OCI-LY7 (cell line): Measurements from ENCODE around the gene CSRP3. TPM values are rescaled to one million over a fixed set of nuclear protein-coding genes. Genes with fewer than 3 reads are reported as not detected.

Source experiments
- BruUV-seq: library from RNA; stranded (reverse); fragments of 400-500 nt; replicated peaks from 2 replicates; lab custom pipeline; 2021; lab: Mats Ljungman, UMichigan
- CTCF ChIA-PET: fragments of 300-600 bp; sonication (Branson Sonifier 250); formaldehyde crosslinking; loops from one replicate; lab custom pipeline; 2022; ENCODE audit warnings: antibody characterized with exemption; ENCODE audit not compliant: unreplicated experiment; lab: Charles Lee
- POLR2A ChIA-PET: fragments of 300-600 bp; sonication (Branson Sonifier 250); formaldehyde crosslinking; loops from one replicate; lab custom pipeline; 2022; ENCODE audit warnings: antibody characterized with exemption; lab: Charles Lee
- DNase-seq: peaks from one replicate; pipeline ENCODE4 v3.0.0-alpha.2; 2015; ENCODE audit warnings: low spot score
- H2AFZ ChIP-seq: fragments of 200-600 bp; sonication (generic), shearing (Covaris generic); 2 replicates; pipeline ENCODE4 v1.6.1; 2014; ENCODE audit warnings: mild to moderate bottlenecking, antibody characterized with exemption, low read length, moderate library complexity
- H3K27ac ChIP-seq: fragments of 200-600 bp; sonication (generic); 2 replicates; pipeline ENCODE4 v1.5.1; 2014; ENCODE audit warnings: mixed run types, low read depth, mild to moderate bottlenecking, moderate library complexity, low read length, inconsistent platforms; ENCODE audit not compliant: poor library complexity, severe bottlenecking
- H3K36me3 ChIP-seq: fragments of 200-600 bp; sonication (generic); 2 replicates; pipeline ENCODE4 v1.6.1; 2014; ENCODE audit warnings: mild to moderate bottlenecking, antibody characterized with exemption, low read length, moderate library complexity, mixed read lengths; ENCODE audit not compliant: insufficient read depth
- H3K4me1 ChIP-seq: fragments of 200-600 bp; sonication (generic); 2 replicates; pipeline ENCODE4 v1.5.1; 2014; ENCODE audit warnings: mild to moderate bottlenecking, low read length; ENCODE audit not compliant: insufficient read depth, poor library complexity, severe bottlenecking
- H3K4me2 ChIP-seq: fragments of 200-600 bp; sonication (generic); 2 replicates; pipeline ENCODE4 v1.6.1; 2014; ENCODE audit warnings: mild to moderate bottlenecking, low read length
- H3K4me3 ChIP-seq: fragments of 200-600 bp; sonication (generic); 2 replicates; pipeline ENCODE4 v1.5.1; 2014; ENCODE audit warnings: mild to moderate bottlenecking, low read depth, low read length; ENCODE audit not compliant: poor library complexity, severe bottlenecking
- H3K79me2 ChIP-seq: fragments of 200-600 bp; sonication (generic); 2 replicates; pipeline ENCODE4 v1.6.1; 2016; ENCODE audit warnings: low read depth, mild to moderate bottlenecking, low read length, moderate library complexity, mixed read lengths; ENCODE audit not compliant: insufficient read depth
- H3K9me2 ChIP-seq: fragments of 200-600 bp; sonication (generic); 2 replicates; pipeline ENCODE4 v1.6.1; 2016; ENCODE audit warnings: mild to moderate bottlenecking, low read length, mixed read lengths; ENCODE audit not compliant: insufficient read depth
- H3K9me3 ChIP-seq: fragments of 200-600 bp; sonication (generic); 2 replicates; pipeline ENCODE4 v1.6.1; 2014; ENCODE audit warnings: mild to moderate bottlenecking, mixed run types, low read length, mixed read lengths
- H4K20me1 ChIP-seq: fragments of 200-600 bp; sonication (generic); 2 replicates; pipeline ENCODE4 v1.6.1; 2014; ENCODE audit warnings: mild to moderate bottlenecking, antibody characterized with exemption, low read length, moderate library complexity, mixed read lengths; ENCODE audit not compliant: insufficient read depth
- CTCF ChIP-seq: fragments of 200-600 bp; sonication (generic); conservative IDR thresholded peaks from 2 replicates; pipeline ENCODE4 v1.5.1; 2014; ENCODE audit warnings: mild to moderate bottlenecking, antibody characterized with exemption, low read length, moderate library complexity, mixed read lengths
- EZH2phosphoT487 ChIP-seq: fragments of 200-600 bp; sonication (generic); IDR thresholded peaks from 2 replicates; pipeline ENCODE4 v1.6.1; 2018; ENCODE audit warnings: low read depth, borderline replicate concordance, mild to moderate bottlenecking, mixed run types, antibody characterized with exemption, low read length, moderate library complexity, mixed read lengths
- intact Hi-C: fragments of 100-400 bp; cut with micrococcal nuclease; formaldehyde crosslinking; loops from one replicate; pipeline ENCODE4 v1.10.0; 2022; ENCODE audit not compliant: unreplicated experiment
- total RNA-seq, 2 experiments: library from RNA; depleted of rRNA in 1 of 2; stranded (reverse); fragments of >200 nt in 1 of 2; shearing (Covaris generic) in 1 of 2; gene quantifications; 2 replicates each; pipeline ENCODE4 v1.2.3, GENCODE V29; 2014 to 2022

The CSRP3 gene
- total RNA-seq, 2 experiments from 2014 or later = not detected

GRCh38 chr11:19220903-19221724 lies 19.3 kb upstream of the CSRP3 start:
- no peak overlapping the region for H2AFZ ChIP-seq
- H3K4me3 ChIP-seq = no peak overlapping the region
- no peak for DNase-seq
- no TSS peak for BruUV-seq
- H3K4me1 ChIP-seq = no peaks in the 10 kb centered on the region
- no peaks in the 10 kb centered on the region for H3K9me2 ChIP-seq
- H3K27ac ChIP-seq = no peak overlapping the region
- no peaks in the 10 kb centered on the region for H4K20me1 ChIP-seq
- TF ChIP-seq EZH2phosphoT487 (no peak), CTCF (no peak)
- H3K4me2 ChIP-seq = no peak overlapping the region
- CTCF ChIA-PET = no interaction called here
- H3K9me3 ChIP-seq = no peaks in the 10 kb centered on the region
- POLR2A ChIA-PET = no interaction called here
- intact Hi-C loops = no loop called here
- H3K36me3 ChIP-seq = peaks cover 42% of the 10 kb centered on the region
- H3K79me2 ChIP-seq = no peaks in the 10 kb centered on the region

GRCh38 chr11:19218786-19219460 lies 17.1 kb upstream of the CSRP3 start:
- H3K9me2 ChIP-seq = no peaks in the 10 kb centered on the region
- DNase-seq = no peak
- no TSS peak for BruUV-seq
- no peak overlapping the region for H3K27ac ChIP-seq
- no peak for TF ChIP-seq EZH2phosphoT487
- no peak for TF ChIP-seq CTCF
- no peaks in the 10 kb centered on the region for H3K79me2 ChIP-seq
- no peak overlapping the region for H3K4me2 ChIP-seq
- H3K4me1 ChIP-seq = no peaks in the 10 kb centered on the region
- no peak overlapping the region for H2AFZ ChIP-seq
- H3K36me3 ChIP-seq = peaks cover 20% of the 10 kb centered on the region
- no peaks in the 10 kb centered on the region for H4K20me1 ChIP-seq
- POLR2A ChIA-PET = interaction anchor here (0.6 to 0.7 kb wide), 2 partner anchors 53 to 345 kb away, joined by 4 to 5 read pairs; no protein-coding TSS in a partner anchor
- H3K9me3 ChIP-seq = no peaks in the 10 kb centered on the region
- H3K4me3 ChIP-seq = no peak overlapping the region
- intact Hi-C loops = no loop called here
- CTCF ChIA-PET = no interaction called here

GRCh38 chr11:19218216-19218615 lies 16.4 kb upstream of the CSRP3 start:
- intact Hi-C loops = no loop called here
- H3K9me3 ChIP-seq = no peaks in the 10 kb centered on the region
- H3K36me3 ChIP-seq = peaks cover 13% of the 10 kb centered on the region
- no TSS peak for BruUV-seq
- no peaks in the 10 kb centered on the region for H4K20me1 ChIP-seq
- H3K27ac ChIP-seq = no peak overlapping the region
- H3K4me3 ChIP-seq = no peak overlapping the region
- DNase-seq = no peak
- ChIA-PET CTCF (no interaction called here), POLR2A (interaction anchor here (0.8 to 1.0 kb wide), 2 partner anchors 14 to 25 kb away, joined by 3 read pairs; no protein-coding TSS in a partner anchor)
- no peaks in the 10 kb centered on the region for H3K9me2 ChIP-seq
- H2AFZ ChIP-seq = no peak overlapping the region
- H3K4me2 ChIP-seq = no peak overlapping the region
- H3K79me2 ChIP-seq = no peaks in the 10 kb centered on the region
- TF ChIP-seq EZH2phosphoT487 (no peak), CTCF (no peak)
- H3K4me1 ChIP-seq = no peaks in the 10 kb centered on the region
